K562 (cell line): ENCODE results near the gene HOXB4. TPM values are rescaled to one million over a fixed set of nuclear protein-coding genes. Genes with fewer than 3 reads are reported as not detected.
A peak's percentile ranks its signal among the peaks of the same experiment; 100 is the strongest.

Source experiments
- CEBPG ChIP-seq, 3 experiments: fragments of 200-800 bp in 1 of 3; sonication (Bioruptor generic) in 1 of 3; sonication (generic) in 1 of 3; formaldehyde crosslinking in 1 of 3; IDR thresholded peaks in 2 of 3; conservative IDR thresholded peaks in 1 of 3; 2 replicates each; pipeline versions ENCODE4 v1.6.1 to v1.8.0; 2016 to 2022; ENCODE audit warnings: missing compliant biosample characterization in 2 of 3, missing genetic modification characterization in 2 of 3, mild to moderate bottlenecking in 1 of 3, missing genetic modification reagents in 1 of 3
- EGR1 ChIP-seq: fragments of 450-650 bp; conservative IDR thresholded peaks from 2 replicates; pipeline ENCODE4 v1.6.1; 2017; ENCODE audit warnings: mild to moderate bottlenecking
- HDAC8 ChIP-seq: fragments of 450-650 bp; IDR thresholded peaks from 2 replicates; pipeline ENCODE4 v1.6.1; 2016; ENCODE audit warnings: mild to moderate bottlenecking, missing genetic modification characterization, moderate library complexity, missing compliant biosample characterization
- MBD1 ChIP-seq: fragments of 250-450 bp; sonication (Bioruptor Pico); IDR thresholded peaks from 2 replicates; pipeline ENCODE4 v1.8.0; 2022; ENCODE audit warnings: inconsistent platforms
- MNT ChIP-seq, 2 experiments: fragments of 450-650 bp; conservative IDR thresholded peaks; 2 replicates each; pipeline ENCODE4 v1.6.1; 2017; ENCODE audit warnings: mild to moderate bottlenecking in 2 of 2, moderate library complexity in 2 of 2
- SREBF1 ChIP-seq: fragments of 150-350 bp; IDR thresholded peaks from 2 replicates; pipeline ENCODE4 v1.6.1; 2014; ENCODE audit warnings: antibody characterized with exemption, low read depth, low read length, borderline replicate concordance
- TAF1 ChIP-seq: IDR thresholded peaks from 2 replicates; pipeline ENCODE4 v1.6.1; 2011; ENCODE audit warnings: mild to moderate bottlenecking, low read length, moderate library complexity; ENCODE audit not compliant: insufficient read depth, control insufficient read depth, severe bottlenecking; ENCODE audit errors: extremely low read depth
- ZBTB17 ChIP-seq: fragments of 450-650 bp; formaldehyde crosslinking; IDR thresholded peaks from 2 replicates; pipeline ENCODE4 v1.4.0; 2020; ENCODE audit warnings: mild to moderate bottlenecking
- ZNF3 ChIP-seq: fragments of 250-450 bp; sonication (Bioruptor Pico); IDR thresholded peaks from 2 replicates; pipeline ENCODE4 v1.5.0; 2021; ENCODE audit warnings: mild to moderate bottlenecking, moderate library complexity
- polyA plus RNA-seq, 8 experiments: library from polyadenylated mRNA; depleted of rRNA in 4 of 8; stranded (reverse) in 5 of 8; unstranded in 3 of 8; fragments of >200 nt; fragmentation: Nextera tagmentation in 2 of 8; fragmentation: Illumina TruSeq in 1 of 8; extraction: Ambion mirVana in 2 of 8; extraction: Trizol in 1 of 8; gene quantifications; 2 replicates each; pipeline versions ENCODE4 v1.2.1 to v1.2.3, GENCODE V29; 2011 to 2014; ENCODE audit warnings: inconsistent platforms in 1 of 8, missing spikeins in 1 of 8
- total RNA-seq, 7 experiments: library from RNA; depleted of rRNA in 6 of 7; stranded (reverse); fragments of >200 nt in 6 of 7; fragmentation: Illumina TruSeq in 2 of 7; extraction: Trizol in 2 of 7; gene quantifications; 2 replicates each; pipeline versions ENCODE4 v1.2.1 to v1.2.3, GENCODE V29; 2011 to 2021; ENCODE audit warnings: low replicate concordance in 1 of 7
- TF ChIP-seq, protein P1 (sequence below): sonication (generic); formaldehyde crosslinking; IDR thresholded peaks from 2 replicates; pipeline ENCODE4 v1.8.0; 2022; ENCODE audit warnings: mild to moderate bottlenecking, missing genetic modification reagents
- TF ChIP-seq, protein P2 (sequence below), 3 experiments: fragments of 200-800 bp in 1 of 3; sonication (Bioruptor generic) in 1 of 3; sonication (generic) in 1 of 3; formaldehyde crosslinking in 1 of 3; IDR thresholded peaks; 2 replicates each; pipeline versions ENCODE4 v1.6.1 to v1.8.0; 2016 to 2022; ENCODE audit warnings: mild to moderate bottlenecking in 2 of 3, missing compliant biosample characterization in 2 of 3, missing genetic modification characterization in 2 of 3, missing genetic modification reagents in 1 of 3
- TF ChIP-seq, protein P3 (sequence below), 2 experiments: fragments of 450-650 bp; IDR thresholded peaks; 2 replicates each; pipeline ENCODE4 v1.6.1; 2016

The HOXB4 gene
- total and polyA plus RNA-seq, 9 of the 15 experiments (the other 6 are each of a cell fraction or from before 2014, with no cell fraction given): 1.6 to 34.9 (median 14.9) TPM

GRCh38 chr17:48576479-48577309 is 1.5 kb downstream of the HOXB4 start (continued):
- peak in 1 of 2 experiments; percentile 66; a peak in 3 of 4 replicates for TF ChIP-seq MNT (conservative IDR thresholded peaks at IDR 0.05)
- TF ChIP-seq TAF1: peak; percentile 40
- TF ChIP-seq SREBF1: no peak
- peak; percentile 54; the same call in 1 of the 2 replicates for TF ChIP-seq CEBPG (CRISPR knock-in tag; IDR thresholded peaks at IDR 0.05)
- TF ChIP-seq CEBPG (tag; conservative IDR thresholded peaks at IDR 0.05 in 1 of 2, IDR thresholded peaks at IDR 0.05 in 1 of 2): peak; percentile 67 to 85
- TF ChIP-seq MBD1 (CRISPR knock-in tag): no peak
- TF ChIP-seq, protein P1, sequence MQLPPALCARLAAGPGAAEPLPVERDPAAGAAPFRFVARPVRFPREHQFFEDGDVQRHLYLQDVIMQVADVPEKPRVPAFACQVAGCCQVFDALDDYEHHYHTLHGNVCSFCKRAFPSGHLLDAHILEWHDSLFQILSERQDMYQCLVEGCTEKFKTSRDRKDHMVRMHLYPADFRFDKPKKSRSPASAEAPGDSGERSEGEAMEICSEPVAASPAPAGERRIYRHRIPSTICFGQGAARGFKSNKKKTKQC (CRISPR knock-in tag): no peak
- TF ChIP-seq, protein P2, sequence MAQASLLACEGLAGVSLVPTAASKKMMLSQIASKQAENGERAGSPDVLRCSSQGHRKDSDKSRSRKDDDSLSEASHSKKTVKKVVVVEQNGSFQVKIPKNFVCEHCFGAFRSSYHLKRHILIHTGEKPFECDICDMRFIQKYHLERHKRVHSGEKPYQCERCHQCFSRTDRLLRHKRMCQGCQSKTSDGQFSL (CRISPR knock-in tag; IDR thresholded peaks at IDR 0.05): 0 out of 2 replicates have a peak, but pooled peaks have one; percentile 36
- TF ChIP-seq, protein P2 (tag; IDR thresholded peaks at IDR 0.05): no peak
- no peak for TF ChIP-seq HDAC8 (tag)
- no peak for TF ChIP-seq ZNF3 (CRISPR knock-in tag)
- TF ChIP-seq, protein P3, sequence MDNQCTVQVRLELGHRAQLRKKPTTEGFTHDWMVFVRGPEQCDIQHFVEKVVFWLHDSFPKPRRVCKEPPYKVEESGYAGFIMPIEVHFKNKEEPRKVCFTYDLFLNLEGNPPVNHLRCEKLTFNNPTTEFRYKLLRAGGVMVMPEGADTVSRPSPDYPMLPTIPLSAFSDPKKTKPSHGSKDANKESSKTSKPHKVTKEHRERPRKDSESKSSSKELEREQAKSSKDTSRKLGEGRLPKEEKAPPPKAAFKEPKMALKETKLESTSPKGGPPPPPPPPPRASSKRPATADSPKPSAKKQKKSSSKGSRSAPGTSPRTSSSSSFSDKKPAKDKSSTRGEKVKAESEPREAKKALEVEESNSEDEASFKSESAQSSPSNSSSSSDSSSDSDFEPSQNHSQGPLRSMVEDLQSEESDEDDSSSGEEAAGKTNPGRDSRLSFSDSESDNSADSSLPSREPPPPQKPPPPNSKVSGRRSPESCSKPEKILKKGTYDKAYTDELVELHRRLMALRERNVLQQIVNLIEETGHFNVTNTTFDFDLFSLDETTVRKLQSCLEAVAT (IDR thresholded peaks at IDR 0.05): peak; percentile 39 to 73; a peak in 2 of 4 replicates
- peak; percentile 26; the same call in 1 of the 2 replicates for TF ChIP-seq ZBTB17 (CRISPR knock-in tag)
- peak; percentile 95 for TF ChIP-seq EGR1
